ENCODE measurements around the gene KNDC1. TPM values are rescaled to one million over a fixed set of nuclear protein-coding genes. Genes with fewer than 3 reads are reported as not detected.

Gene KNDC1
- total RNA-seq, 4 donors from 2014 or later: 0.19 to 0.59 (median 0.39) TPM

- no peak for TF ChIP-seq POLR2A (IDR thresholded peaks at IDR 0.05)
- no peak for TF ChIP-seq CTCF (IDR thresholded peaks at IDR 0.05)
- H3K4me3 ChIP-seq (ENCODE audit: low read depth, poor library complexity, severe bottlenecking): no peak overlapping the region
- DNase-seq (ENCODE audit: low spot score in 2 of 2): no peak
- 81 to 84% methylated on average over 22 to 23 of the region's 23 CpGs for WGBS, 2 donors
- intact Hi-C loops (cut with DNase I; ENCODE audit: low total_unique reads): no loop called here
These were observed 24.7 kb downstream of the KNDC1 start for GRCh38 chr10:133184591-133185244.

GRCh38 chr10:133185421-133185820 is 25.4 kb downstream of the KNDC1 start:
- TF ChIP-seq CTCF (IDR thresholded peaks at IDR 0.05) (no peak), POLR2A (IDR thresholded peaks at IDR 0.05) (no peak)
- intact Hi-C loops (cut with DNase I; ENCODE audit: low total_unique reads): no loop called here
- H3K4me3 ChIP-seq (ENCODE audit: low read depth, poor library complexity, severe bottlenecking): no peak overlapping the region
- no peak for DNase-seq (ENCODE audit: low spot score in 2 of 2)
- 48 to 56% methylated on average over 11 of the region's 11 CpGs for WGBS, 2 donors

GRCh38 chr10:133185916-133186315 is 25.9 kb downstream of the KNDC1 start:
- WGBS, 2 donors: 64 to 78% methylated on average over 7 to 26 of the region's 27 CpGs
- intact Hi-C loops (cut with DNase I; ENCODE audit: low total_unique reads): no loop called here
- DNase-seq (ENCODE audit: low spot score in 2 of 2): no peak
- TF ChIP-seq CTCF (IDR thresholded peaks at IDR 0.05): no peak
- no peak for TF ChIP-seq POLR2A (IDR thresholded peaks at IDR 0.05)
- no peak overlapping the region for H3K4me3 ChIP-seq (ENCODE audit: low read depth, poor library complexity, severe bottlenecking)

GRCh38 chr10:133186416-133187090 is 26.5 kb downstream of the KNDC1 start:
- DNase-seq (ENCODE audit: low spot score in 2 of 2): no peak
- intact Hi-C loops (cut with DNase I; ENCODE audit: low total_unique reads): no loop called here
- TF ChIP-seq POLR2A (IDR thresholded peaks at IDR 0.05) (no peak), CTCF (IDR thresholded peaks at IDR 0.05) (no peak)
- 70 to 81% methylated on average over 31 to 34 of the region's 34 CpGs for WGBS, 2 donors
- no peak overlapping the region for H3K4me3 ChIP-seq (ENCODE audit: low read depth, poor library complexity, severe bottlenecking)

GRCh38 chr10:133187091-133187905 is 27.3 kb downstream of the KNDC1 start:
- no peak for DNase-seq (ENCODE audit: low spot score in 2 of 2)
- WGBS, 2 donors: 84 to 89% methylated on average over 32 to 34 of the region's 38 CpGs
- intact Hi-C loops (cut with DNase I; ENCODE audit: low total_unique reads): no loop called here
- no peak for TF ChIP-seq POLR2A (IDR thresholded peaks at IDR 0.05)
- TF ChIP-seq CTCF (IDR thresholded peaks at IDR 0.05): no peak
- no peak overlapping the region for H3K4me3 ChIP-seq (ENCODE audit: low read depth, poor library complexity, severe bottlenecking)
